Left renal pelvis (tissue), 4 donors: Measurements from ENCODE around the gene PCDHA5. TPM values are rescaled to one million over a fixed set of nuclear protein-coding genes. Genes with fewer than 3 reads are reported as not detected.
"Not testable (repeated sequence)": the region's sequence is repeated elsewhere in the genome, so short reads cannot be mapped to it uniquely, and the experiment has no call there.

ENCODE experiments used
- DNase-seq, 4 donors: peaks; one replicate each; pipeline ENCODE4 v3.0.0-alpha.2; 2013; ENCODE audit warnings: low read depth in 4 of 4, low spot score in 3 of 4
- polyA plus RNA-seq, 4 donors: library from polyadenylated mRNA; unstranded; fragments of 120-200 nt; gene quantifications; one replicate each; pipeline ENCODE4 v1.2.1, GENCODE V29; 2013; ENCODE audit not compliant: insufficient read length in 4 of 4

PCDHA5 gene
- polyA plus RNA-seq, 4 donors: 0.11 to 0.22 TPM; not detected in 2

- DNase-seq: no peak
These were observed 842 bp downstream of the PCDHA5 start for GRCh38 chr5:140822281-140822629.

DNA sequence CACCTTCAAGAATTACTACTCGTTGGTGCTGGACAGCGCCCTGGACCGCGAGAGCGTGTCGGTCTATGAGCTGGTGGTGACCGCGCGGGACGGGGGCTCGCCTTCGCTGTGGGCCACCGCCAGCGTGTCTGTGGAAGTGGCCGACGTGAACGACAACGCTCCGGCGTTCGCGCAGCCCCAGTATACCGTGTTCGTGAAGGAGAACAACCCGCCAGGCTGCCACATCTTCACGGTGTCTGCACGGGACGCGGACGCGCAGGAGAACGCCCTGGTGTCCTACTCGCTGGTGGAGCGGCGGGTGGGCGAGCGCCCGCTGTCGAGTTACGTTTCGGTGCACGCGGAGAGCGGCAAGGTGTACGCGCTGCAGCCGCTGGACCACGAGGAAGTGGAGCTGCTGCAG is 1.6 kb downstream of the PCDHA5 start:
- DNase-seq: not testable (repeated sequence)

GRCh38 chr5:140823475-140823874 is 2.1 kb downstream of the PCDHA5 start:
- no peak for DNase-seq

DNA sequence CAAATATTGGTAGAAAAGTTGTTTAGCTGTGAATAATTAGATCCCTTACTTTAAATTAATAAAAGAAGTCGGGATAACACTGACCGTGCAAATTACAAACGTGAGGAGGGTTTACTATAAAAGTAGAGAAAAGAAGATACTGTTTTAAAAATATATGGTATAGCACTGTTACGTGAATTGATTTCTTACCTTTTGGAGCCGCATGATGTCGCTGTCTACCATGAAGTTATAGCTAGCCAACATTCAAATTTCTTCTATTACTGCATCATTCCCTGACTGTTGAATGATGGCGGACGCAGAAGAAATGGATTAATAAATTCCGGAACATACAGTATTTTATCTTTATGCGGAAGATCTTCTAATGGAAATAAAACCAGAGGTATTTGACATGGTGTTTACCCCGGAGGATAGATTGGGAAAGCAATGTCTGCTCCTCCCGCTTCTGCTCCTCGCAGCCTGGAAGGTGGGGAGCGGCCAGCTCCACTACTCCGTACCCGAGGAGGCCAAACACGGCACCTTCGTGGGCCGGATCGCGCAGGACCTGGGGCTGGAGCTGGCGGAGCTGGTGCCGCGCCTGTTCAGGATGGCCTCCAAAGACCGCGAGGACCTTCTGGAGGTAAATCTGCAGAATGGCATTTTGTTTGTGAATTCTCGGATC is 6.4 kb downstream of the PCDHA5 start, which contains the start of gene PCDHA6:
Gene PCDHA6, plus strand, starts transcription at position 257 of the 658 bp plus-strand sequence. Its CDS starts 132 bp downstream, at position 389.
- DNase-seq: no peak

DNA sequence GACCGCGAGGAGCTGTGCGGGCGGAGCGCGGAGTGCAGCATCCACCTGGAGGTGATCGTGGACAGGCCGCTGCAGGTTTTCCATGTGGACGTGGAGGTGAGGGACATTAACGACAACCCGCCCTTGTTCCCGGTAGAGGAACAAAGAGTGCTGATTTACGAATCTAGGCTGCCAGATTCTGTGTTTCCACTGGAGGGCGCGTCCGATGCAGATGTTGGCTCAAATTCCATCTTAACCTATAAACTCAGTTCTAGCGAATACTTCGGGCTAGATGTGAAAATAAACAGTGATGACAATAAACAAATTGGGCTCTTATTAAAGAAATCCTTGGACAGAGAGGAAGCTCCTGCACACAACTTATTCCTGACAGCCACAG is 6.9 kb downstream of the PCDHA5 start:
- DNase-seq: no peak

DNA sequence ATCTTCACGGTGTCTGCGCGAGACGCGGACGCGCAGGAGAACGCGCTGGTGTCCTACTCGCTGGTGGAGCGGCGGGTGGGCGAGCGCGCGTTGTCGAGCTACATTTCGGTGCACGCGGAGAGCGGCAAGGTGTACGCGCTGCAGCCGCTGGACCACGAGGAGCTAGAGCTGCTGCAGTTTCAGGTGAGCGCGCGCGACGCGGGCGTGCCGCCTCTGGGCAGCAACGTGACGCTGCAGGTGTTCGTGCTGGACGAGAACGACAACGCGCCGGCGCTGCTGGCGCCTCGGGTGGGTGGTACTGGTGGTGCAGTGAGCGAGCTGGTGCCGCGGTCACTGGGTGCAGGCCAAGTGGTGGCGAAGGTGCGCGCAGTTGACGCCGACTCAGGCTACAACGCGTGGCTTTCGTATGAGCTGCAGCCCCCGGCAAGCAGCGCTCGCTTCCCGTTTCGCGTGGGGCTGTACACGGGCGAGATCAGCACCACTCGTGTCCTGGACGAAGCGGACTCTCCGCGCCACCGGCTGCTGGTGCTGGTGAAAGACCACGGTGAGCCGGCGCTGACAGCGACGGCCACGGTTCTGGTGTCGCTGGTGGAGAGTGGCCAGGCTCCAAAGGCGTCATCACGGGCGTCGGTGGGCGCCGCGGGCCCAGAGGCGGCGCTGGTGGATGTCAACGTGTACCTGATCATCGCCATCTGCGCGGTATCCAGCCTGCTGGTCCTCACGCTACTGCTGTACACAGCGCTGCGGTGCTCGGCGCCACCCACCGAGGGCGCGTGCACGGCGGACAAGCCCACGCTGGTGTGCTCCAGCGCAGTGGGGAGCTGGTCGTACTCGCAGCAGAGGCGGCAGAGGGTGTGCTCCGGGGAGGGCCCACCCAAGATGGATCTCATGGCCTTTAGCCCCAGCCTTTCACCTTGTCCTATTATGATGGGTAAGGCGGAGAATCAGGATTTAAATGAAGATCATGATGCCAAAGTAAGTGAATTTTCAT is 8.4 kb downstream of the PCDHA5 start:
- not testable (repeated sequence) for DNase-seq

DNA sequence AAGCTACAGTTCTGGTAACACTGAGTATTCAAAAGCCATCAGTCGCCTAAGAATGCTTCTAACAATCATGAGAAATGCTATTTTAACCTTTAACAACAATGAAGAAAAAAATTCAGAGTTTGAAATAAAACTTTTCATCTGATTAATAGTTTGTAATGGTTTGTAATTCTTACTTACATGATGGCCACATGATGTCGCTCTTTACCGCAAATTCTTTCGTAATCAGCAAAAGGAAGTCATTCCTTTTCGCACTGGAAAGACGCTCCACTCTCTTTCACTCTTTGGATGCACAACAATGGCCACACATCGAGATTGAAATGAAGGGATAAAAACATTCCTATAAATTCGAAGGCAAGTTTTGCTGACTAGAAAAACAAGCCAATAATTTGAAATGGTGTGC is 12.6 kb downstream of the PCDHA5 start, which contains the start of gene PCDHA7:
Gene PCDHA7, plus strand, starts transcription at position 277 of the 400 bp plus-strand sequence. Its CDS starts 115 bp downstream, at position 392.
- no peak for DNase-seq

DNA sequence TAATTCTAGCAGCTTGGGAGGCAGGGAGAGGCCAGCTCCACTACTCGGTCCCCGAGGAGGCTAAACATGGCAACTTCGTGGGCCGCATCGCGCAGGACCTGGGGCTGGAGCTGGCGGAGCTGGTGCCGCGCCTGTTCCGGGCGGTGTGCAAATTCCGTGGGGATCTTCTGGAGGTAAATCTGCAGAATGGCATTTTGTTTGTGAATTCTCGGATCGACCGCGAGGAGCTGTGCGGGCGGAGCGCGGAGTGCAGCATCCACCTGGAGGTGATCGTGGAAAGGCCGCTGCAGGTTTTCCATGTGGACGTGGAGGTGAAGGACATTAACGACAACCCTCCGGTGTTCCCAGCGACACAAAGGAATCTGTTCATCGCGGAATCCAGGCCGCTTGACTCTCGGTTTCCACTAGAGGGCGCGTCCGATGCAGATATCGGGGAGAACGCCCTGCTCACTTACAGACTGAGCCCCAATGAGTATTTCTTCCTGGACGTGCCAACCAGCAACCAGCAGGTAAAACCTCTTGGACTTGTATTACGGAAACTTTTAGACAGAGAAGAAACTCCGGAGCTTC is 13.1 kb downstream of the PCDHA5 start:
- DNase-seq: not testable (repeated sequence)

GRCh38 chr5:140835622-140836510 is 14.5 kb downstream of the PCDHA5 start:
- DNase-seq: no peak

GRCh38 chr5:140840978-140841962 is 19.9 kb downstream of the PCDHA5 start, which contains the start of gene PCDHA8:
TSS of gene PCDHA8 (plus strand) at chr5:140841187. CDS start at chr5:140841322, 135 bp downstream.
- DNase-seq: no peak

- DNase-seq: no peak
These were observed 21.7 kb downstream of the PCDHA5 start for GRCh38 chr5:140842798-140843733.

DNA sequence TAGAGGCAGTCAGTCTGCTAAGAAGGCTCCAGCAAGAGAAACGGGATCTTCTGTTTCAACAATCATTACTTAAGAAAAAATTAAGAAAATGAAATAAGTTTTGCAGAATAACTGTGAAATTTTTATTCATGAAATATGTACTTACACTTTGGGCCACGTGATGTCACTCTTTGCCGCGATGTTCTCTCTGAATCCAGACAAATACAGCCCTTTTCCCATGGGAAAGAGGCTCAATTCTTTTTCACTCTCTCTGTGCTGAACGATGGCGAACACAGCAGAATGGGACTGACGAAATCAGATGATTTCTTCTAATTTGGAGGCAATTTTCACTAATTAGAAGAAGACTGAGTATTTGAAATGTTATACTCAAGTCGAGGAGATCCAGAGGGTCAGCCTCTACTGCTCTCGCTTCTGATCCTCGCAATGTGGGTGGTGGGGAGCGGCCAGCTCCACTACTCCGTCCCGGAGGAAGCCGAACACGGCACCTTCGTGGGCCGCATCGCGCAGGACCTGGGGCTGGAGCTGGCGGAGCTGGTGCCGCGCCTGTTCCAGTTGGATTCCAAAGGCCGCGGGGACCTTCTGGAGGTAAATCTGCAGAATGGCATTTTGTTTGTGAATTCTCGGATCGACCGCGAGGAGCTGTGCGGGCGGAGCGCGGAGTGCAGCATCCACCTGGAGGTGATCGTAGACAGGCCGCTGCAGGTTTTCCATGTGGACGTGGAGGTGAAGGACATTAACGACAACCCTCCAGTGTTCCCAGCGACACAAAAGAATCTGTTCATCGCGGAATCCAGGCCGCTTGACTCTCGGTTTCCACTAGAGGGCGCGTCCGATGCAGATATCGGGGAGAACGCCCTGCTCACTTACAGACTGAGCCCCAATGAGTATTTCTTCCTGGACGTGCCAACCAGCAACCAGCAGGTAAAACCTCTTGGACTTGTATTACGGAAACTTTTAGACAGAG is 27.0 kb downstream of the PCDHA5 start, which contains the start of gene PCDHA9:
Gene PCDHA9, plus strand, starts transcription at position 244 of the 964 bp plus-strand sequence. Its CDS starts 114 bp downstream, at position 358.
- not testable (repeated sequence) for DNase-seq

- DNase-seq: not testable (repeated sequence)
These were observed 28.6 kb downstream of the PCDHA5 start for GRCh38 chr5:140849831-140850634.

- no peak for DNase-seq
These were observed 34.6 kb downstream of the PCDHA5 start, which contains the start of gene PCDHA10 for GRCh38 chr5:140855772-140856674. TSS of gene PCDHA10 (plus strand) at chr5:140855897. CDS start at chr5:140856049, 152 bp downstream.
